ENCODE measurements around the gene AKAP5.

The AKAP5 gene

GRCh38 chr14:64520699-64521098 is 55.4 kb downstream of the AKAP5 start:
- Histone ChIP-seq H3K9ac (ENCODE audit: low read depth, low read length) (no peak overlapping the region), H3K27me3 (ENCODE audit: control insufficient read depth, insufficient read depth, low read length) (no peaks in the 10 kb centered on the region), H3K4me1 (ENCODE audit: control insufficient read depth, insufficient read depth, low read length) (no peaks in the 10 kb centered on the region), H3K4me3 (ENCODE audit: low read depth, low read length) (no peak overlapping the region), H3K36me3 (ENCODE audit: control insufficient read depth, insufficient read depth, low read length) (no peaks in the 10 kb centered on the region), H3K9me3 (ENCODE audit: control insufficient read depth, insufficient read depth, low read length) (no peaks in the 10 kb centered on the region)

GRCh38 chr14:64522591-64523355 is 57.5 kb downstream of the AKAP5 start:
- H3K4me3 ChIP-seq (ENCODE audit: low read depth, low read length): no peak overlapping the region
- no peaks in the 10 kb centered on the region for H3K27me3 ChIP-seq (ENCODE audit: control insufficient read depth, insufficient read depth, low read length)
- no peaks in the 10 kb centered on the region for H3K4me1 ChIP-seq (ENCODE audit: control insufficient read depth, insufficient read depth, low read length)
- no peak overlapping the region for H3K9ac ChIP-seq (ENCODE audit: low read depth, low read length)
- no peaks in the 10 kb centered on the region for H3K36me3 ChIP-seq (ENCODE audit: control insufficient read depth, insufficient read depth, low read length)
- no peaks in the 10 kb centered on the region for H3K9me3 ChIP-seq (ENCODE audit: control insufficient read depth, insufficient read depth, low read length)

Data from iPS-15b (cell line).